Inferior parietal cortex (tissue), 1 donor: ENCODE data around the gene TBC1D21.

Experiments
- DNase-seq: peaks from one replicate; pipeline ENCODE4 v3.0.0-alpha.2; 2016; ENCODE audit errors: extremely low spot score

TBC1D21 gene

GRCh38 chr15:73889053-73889761 is 15.8 kb downstream of the TBC1D21 start:
- no peak for DNase-seq

- no peak for DNase-seq
Observed at GRCh38 chr15:73889762-73890124, 16.4 kb downstream of the TBC1D21 start.

GRCh38 chr15:73891328-73892315 is 18.3 kb downstream of the TBC1D21 start:
- DNase-seq: no peak

GRCh38 chr15:73892446-73893226 is 19.3 kb downstream of the TBC1D21 start:
- DNase-seq: no peak

- DNase-seq: no peak
Observed at GRCh38 chr15:73894133-73894814, 20.9 kb downstream of the TBC1D21 start.

- no peak for DNase-seq
Observed at GRCh38 chr15:73897441-73898261, 24.3 kb downstream of the TBC1D21 start.

- DNase-seq: no peak
Observed at GRCh38 chr15:73899197-73900094, 26.1 kb downstream of the TBC1D21 start.

- DNase-seq: no peak
Observed at GRCh38 chr15:73900095-73900712, 26.8 kb downstream of the TBC1D21 start.

GRCh38 chr15:73901126-73901810 is 27.9 kb downstream of the TBC1D21 start:
- no peak for DNase-seq

GRCh38 chr15:73902121-73903020 is 29.0 kb downstream of the TBC1D21 start:
- no peak for DNase-seq

- no peak for DNase-seq
Observed at GRCh38 chr15:73904026-73904815, 30.9 kb downstream of the TBC1D21 start.

- no peak for DNase-seq
Observed at GRCh38 chr15:73905225-73905827, 32.0 kb downstream of the TBC1D21 start.

GRCh38 chr15:73906346-73907034 is 33.1 kb downstream of the TBC1D21 start:
- DNase-seq: no peak

GRCh38 chr15:73907035-73907408 is 33.7 kb downstream of the TBC1D21 start:
- DNase-seq: no peak

- peak; percentile 79 for DNase-seq
Observed at GRCh38 chr15:73908030-73908821, 34.9 kb downstream of the TBC1D21 start.
